ENCODE measurements around the gene PACSIN2.

GRCh38 chr22:42906605-42907348 lies 108.2 kb downstream of the PACSIN2 start:
- TF ChIP-seq CTCF (IDR thresholded peaks at IDR 0.05) = no peak
- TF ChIP-seq ZFX (IDR thresholded peaks at IDR 0.05; ENCODE audit: borderline replicate concordance) = no peak
